Coronary artery (tissue), 2 donors: ENCODE measurements around the gene CD96.

ENCODE experiments used
- DNase-seq: peaks from one replicate; pipeline ENCODE4 v3.0.0-alpha.2; 2017; ENCODE audit warnings: low spot score
- H3K27ac ChIP-seq, 2 donors: fragments of 200-600 bp; sonication (generic); one replicate each; pipeline ENCODE4 v1.5.1; 2016 to 2019
- H3K4me3 ChIP-seq: fragments of 200-600 bp; sonication (generic); 2 replicates; pipeline ENCODE4 v1.5.1; 2016; ENCODE audit warnings: mild to moderate bottlenecking, moderate library complexity
- TF ChIP-seq, protein P1 (sequence below): fragments of 200-600 bp; sonication (generic); IDR thresholded peaks from one replicate; pipeline ENCODE4 v1.5.1; 2019; ENCODE audit warnings: antibody characterized with exemption

The CD96 gene

DNA sequence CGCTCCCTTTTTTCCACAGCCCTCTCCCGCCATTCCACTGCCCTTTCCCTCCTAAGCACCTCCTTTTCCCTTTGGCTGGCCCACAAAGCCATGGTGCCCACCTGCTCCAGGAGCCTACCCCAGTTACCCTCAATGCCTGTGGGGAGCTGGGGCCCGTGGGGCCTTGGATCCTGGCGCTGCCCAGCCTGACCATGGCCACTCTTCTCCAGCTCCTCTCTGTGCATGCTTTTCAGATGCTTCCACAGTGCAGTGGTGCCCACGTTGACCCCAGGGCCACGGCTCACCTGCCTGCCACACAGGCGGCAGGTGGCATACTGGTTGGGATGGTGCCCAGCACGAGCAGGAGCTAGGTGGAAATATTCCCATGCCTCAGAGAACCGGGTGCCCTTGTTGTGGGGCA, 51.7 kb downstream of the CD96 start:
- TF ChIP-seq, protein P1, sequence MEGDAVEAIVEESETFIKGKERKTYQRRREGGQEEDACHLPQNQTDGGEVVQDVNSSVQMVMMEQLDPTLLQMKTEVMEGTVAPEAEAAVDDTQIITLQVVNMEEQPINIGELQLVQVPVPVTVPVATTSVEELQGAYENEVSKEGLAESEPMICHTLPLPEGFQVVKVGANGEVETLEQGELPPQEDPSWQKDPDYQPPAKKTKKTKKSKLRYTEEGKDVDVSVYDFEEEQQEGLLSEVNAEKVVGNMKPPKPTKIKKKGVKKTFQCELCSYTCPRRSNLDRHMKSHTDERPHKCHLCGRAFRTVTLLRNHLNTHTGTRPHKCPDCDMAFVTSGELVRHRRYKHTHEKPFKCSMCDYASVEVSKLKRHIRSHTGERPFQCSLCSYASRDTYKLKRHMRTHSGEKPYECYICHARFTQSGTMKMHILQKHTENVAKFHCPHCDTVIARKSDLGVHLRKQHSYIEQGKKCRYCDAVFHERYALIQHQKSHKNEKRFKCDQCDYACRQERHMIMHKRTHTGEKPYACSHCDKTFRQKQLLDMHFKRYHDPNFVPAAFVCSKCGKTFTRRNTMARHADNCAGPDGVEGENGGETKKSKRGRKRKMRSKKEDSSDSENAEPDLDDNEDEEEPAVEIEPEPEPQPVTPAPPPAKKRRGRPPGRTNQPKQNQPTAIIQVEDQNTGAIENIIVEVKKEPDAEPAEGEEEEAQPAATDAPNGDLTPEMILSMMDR = no peak
- no peak for DNase-seq
- Histone ChIP-seq H3K27ac (no peak overlapping the region), H3K4me3 (no peak overlapping the region)

DNA sequence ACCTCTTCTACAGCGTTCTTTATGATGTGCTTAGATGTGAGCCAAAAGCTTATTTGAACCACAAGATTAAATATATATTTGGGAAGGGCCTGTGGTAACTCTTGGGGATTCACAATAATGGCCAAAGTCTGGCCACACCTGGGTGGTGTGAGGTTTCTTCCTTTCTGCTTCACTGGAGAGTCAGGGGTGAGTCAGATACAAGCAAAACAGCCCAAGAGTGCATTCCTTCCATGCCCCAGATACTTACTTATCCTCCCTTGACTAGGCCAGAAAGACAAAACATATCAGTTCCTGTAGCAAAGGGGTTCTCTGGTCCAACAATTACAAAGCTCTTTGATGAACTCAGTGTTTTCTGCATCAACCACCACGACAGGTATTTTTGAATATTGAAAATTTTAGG, 52.2 kb downstream of the CD96 start:
- TF ChIP-seq, protein P1 = no peak
- no peak overlapping the region for H3K4me3 ChIP-seq
- no peak for DNase-seq
- no peak overlapping the region for H3K27ac ChIP-seq

DNA sequence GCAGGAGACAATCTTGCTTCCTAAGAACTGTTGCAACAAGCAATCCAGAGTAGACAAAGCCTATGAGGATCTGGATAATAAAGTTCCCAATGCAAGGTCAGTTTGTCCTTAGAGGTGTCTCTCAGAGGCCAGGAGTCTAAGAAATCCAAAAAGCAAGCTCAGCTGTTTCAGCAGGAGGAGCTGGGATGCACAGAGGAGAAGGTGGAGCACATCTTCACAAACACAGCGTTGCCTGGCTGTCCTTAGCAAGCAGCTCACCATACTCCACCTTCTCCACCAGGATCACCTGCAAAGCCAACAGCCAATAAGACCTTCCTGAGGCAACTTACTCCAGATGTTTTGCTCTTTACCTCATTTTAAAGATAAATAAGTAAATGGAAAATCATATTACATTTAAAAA, 52.8 kb downstream of the CD96 start:
- TF ChIP-seq, protein P1 = no peak
- Histone ChIP-seq H3K4me3 (no peak overlapping the region), H3K27ac (no peak overlapping the region)
- DNase-seq = no peak

DNA sequence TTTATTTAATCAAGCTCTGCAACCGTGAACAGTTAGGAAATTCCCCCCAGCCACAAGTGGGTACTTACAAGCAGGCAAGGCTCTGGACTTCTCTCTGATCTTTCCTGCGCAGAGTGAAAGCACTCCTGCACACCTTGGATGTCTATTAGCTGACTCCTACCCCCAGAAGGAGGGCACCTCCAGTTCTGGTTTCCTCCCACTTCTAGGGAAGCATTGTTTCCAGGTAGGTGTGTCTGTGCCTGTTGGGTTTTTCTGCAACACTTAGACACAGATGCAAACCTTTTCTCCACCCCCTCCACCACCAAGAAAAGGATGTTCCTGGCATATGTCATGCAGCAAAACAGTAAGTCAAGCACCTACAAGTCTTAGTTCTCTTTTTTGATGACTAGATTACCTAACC, 53.2 kb downstream of the CD96 start, which contains the start of gene ZBED2:
TSS of gene ZBED2 (minus strand) at position 115 of the 400 bp plus-strand sequence. CDS start 1,145 bp downstream, outside the sequence.
- H3K27ac ChIP-seq = no peak within 1 kb of the TSS
- H3K4me3 ChIP-seq = no peak within 1 kb of the TSS
- DNase-seq = no peak
- TF ChIP-seq, protein P1 = no peak

DNA sequence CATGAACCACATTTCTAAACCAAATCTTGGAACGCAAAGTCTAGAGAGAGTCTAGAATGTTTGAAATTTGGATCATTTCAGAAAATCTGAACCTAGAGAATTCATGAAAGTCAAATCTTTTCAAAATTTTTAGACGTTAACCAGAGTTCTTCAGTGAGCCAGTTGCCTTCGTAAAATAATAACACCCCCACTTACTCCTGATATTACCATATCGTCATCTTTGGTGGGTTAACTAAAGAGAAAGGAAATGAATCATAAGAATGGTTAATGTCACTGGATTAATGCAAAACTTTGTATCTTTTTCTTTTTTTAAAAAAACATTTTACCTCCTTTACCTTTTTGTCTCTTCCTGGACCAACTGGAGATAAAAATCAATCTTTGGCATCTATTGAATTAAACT, 54.3 kb downstream of the CD96 start:
- TF ChIP-seq, protein P1 = no peak
- Histone ChIP-seq H3K27ac (no peak overlapping the region), H3K4me3 (no peak overlapping the region)
- DNase-seq = no peak

DNA sequence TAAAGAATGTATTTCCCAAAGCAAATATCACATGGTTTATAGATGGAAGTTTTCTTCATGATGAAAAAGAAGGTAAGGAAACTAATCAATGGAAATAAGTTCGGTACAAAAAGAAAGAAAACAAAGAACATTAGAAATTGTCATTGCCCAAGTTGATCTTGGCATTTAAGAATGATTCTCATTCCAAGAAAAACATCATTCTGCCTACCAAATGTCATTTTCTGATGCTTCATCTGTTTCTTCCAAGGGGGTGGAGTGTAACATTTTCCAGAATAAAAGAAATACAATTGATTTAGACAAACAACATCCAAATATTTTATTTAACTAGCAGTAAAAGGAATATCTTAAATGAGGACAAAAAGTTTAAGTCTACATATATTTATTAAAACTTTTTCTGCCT, 56.1 kb downstream of the CD96 start:
- Histone ChIP-seq H3K4me3 (no peak overlapping the region), H3K27ac (no peak overlapping the region)
- no peak for DNase-seq
- TF ChIP-seq, protein P1 = no peak

DNA sequence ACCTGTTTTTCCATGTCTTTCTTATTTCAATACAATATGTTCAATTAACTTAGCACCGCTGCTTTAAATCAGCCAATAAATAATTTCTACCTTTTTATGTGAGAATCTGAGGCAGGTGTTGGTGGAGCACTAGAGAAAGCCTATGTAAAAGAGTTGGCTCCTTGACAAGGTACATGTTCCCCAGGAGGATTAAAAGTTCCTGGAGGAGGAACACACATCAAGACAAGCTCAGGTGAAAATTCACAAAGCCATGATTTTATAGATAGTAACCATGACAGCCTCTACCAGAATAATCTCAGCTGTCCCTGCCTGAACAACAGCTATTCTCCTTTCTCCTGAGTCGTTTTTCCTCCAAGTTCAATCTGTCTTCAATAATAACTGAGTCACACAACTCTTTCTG, 56.6 kb downstream of the CD96 start:
- no peak overlapping the region for H3K4me3 ChIP-seq
- DNase-seq = no peak
- H3K27ac ChIP-seq = no peak overlapping the region
- TF ChIP-seq, protein P1 = no peak
